ENCODE results near the gene SLC25A48.

DNA sequence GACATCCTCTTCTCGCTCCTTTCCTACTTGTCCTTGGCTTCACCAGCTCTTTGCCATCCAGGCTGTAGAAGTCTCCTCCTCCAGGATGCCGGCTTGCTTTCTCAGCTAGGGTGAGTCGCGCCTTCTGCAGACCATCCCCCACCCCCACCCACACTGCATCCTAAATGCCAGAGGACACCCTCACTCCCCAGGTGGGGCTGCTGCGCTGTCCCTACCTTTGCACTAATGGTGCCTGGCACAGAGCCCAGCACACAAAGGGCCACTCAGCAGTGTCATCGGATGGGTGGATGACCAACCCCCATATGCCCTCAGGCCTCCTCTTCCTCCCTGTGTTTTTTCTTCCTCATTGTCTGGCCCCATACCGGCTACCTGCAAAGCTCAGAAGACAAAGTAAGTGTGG is 46.3 kb downstream of the SLC25A48 start:
- TF ChIP-seq, protein P1, sequence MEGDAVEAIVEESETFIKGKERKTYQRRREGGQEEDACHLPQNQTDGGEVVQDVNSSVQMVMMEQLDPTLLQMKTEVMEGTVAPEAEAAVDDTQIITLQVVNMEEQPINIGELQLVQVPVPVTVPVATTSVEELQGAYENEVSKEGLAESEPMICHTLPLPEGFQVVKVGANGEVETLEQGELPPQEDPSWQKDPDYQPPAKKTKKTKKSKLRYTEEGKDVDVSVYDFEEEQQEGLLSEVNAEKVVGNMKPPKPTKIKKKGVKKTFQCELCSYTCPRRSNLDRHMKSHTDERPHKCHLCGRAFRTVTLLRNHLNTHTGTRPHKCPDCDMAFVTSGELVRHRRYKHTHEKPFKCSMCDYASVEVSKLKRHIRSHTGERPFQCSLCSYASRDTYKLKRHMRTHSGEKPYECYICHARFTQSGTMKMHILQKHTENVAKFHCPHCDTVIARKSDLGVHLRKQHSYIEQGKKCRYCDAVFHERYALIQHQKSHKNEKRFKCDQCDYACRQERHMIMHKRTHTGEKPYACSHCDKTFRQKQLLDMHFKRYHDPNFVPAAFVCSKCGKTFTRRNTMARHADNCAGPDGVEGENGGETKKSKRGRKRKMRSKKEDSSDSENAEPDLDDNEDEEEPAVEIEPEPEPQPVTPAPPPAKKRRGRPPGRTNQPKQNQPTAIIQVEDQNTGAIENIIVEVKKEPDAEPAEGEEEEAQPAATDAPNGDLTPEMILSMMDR (IDR thresholded peaks at IDR 0.05), result no peak
- no peak for TF ChIP-seq POLR2AphosphoS5 (IDR thresholded peaks at IDR 0.05)
